ENCODE data around the gene STXBP6. TPM values are rescaled to one million over a fixed set of nuclear protein-coding genes. Genes with fewer than 3 reads are reported as not detected.

Gene STXBP6
- total RNA-seq, 2 donors from 2014 or later = 13.5 to 20.2 TPM

DNA sequence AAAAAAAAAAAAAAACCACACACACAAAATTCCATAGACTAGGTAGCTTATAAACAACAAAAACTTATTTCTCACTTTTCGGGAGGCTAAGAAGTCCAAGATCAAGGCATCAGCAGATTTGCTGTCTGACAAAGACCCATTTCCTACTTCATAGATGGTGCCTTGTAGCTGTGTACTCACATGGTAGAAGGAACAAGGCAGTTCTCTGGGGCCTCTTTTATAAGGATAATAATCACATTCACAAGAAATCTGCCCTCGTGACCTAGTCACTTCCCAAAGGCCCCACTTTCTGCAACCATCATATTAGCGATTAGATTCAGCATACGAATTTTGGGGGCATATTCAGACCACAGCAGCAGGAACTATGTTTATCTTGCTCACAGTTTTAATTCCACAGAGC, 54.9 kb downstream of the STXBP6 start:
- H3K27ac ChIP-seq = no peak overlapping the region
- peaks cover 0 to 7% of the 10 kb centered on the region in 2 donors for H3K4me1 ChIP-seq
- H3K4me3 ChIP-seq = no peak overlapping the region
- TF ChIP-seq, protein P1, sequence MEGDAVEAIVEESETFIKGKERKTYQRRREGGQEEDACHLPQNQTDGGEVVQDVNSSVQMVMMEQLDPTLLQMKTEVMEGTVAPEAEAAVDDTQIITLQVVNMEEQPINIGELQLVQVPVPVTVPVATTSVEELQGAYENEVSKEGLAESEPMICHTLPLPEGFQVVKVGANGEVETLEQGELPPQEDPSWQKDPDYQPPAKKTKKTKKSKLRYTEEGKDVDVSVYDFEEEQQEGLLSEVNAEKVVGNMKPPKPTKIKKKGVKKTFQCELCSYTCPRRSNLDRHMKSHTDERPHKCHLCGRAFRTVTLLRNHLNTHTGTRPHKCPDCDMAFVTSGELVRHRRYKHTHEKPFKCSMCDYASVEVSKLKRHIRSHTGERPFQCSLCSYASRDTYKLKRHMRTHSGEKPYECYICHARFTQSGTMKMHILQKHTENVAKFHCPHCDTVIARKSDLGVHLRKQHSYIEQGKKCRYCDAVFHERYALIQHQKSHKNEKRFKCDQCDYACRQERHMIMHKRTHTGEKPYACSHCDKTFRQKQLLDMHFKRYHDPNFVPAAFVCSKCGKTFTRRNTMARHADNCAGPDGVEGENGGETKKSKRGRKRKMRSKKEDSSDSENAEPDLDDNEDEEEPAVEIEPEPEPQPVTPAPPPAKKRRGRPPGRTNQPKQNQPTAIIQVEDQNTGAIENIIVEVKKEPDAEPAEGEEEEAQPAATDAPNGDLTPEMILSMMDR (IDR thresholded peaks at IDR 0.05) = no peak
- H3K9me3 ChIP-seq = no peaks in the 10 kb centered on the region
- H3K36me3 ChIP-seq = no peaks in the 10 kb centered on the region
- no peak for DNase-seq (ENCODE audit: low spot score)
- H3K27me3 ChIP-seq = no peaks in the 10 kb centered on the region

DNA sequence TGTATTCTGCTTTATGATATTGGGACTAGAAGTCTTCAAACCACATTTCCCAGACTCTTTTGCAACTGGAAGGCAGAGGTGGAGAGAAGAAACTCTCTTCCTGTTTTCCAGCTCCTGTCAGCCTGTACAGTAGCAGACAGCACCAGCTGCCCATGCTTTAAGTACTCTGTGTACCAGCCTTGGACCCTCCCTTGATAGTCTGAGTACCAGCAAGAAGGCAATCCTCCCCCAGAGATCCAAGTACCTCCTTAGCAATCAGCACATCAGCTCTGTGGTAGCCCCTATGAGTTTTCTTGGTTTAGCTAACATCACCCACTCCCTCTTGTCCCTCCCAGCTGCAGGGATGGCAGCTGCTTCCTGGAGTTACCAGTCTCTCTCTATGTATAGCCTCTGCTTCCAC, 56.3 kb downstream of the STXBP6 start:
- Histone ChIP-seq H3K4me3 (no peak overlapping the region), H3K27ac (no peak overlapping the region), H3K4me1 (peaks cover 0 to 7% of the 10 kb centered on the region in 2 donors), H3K9me3 (no peaks in the 10 kb centered on the region), H3K36me3 (no peaks in the 10 kb centered on the region), H3K27me3 (no peaks in the 10 kb centered on the region)
- DNase-seq (ENCODE audit: low spot score) = no peak
- TF ChIP-seq, protein P1 (IDR thresholded peaks at IDR 0.05) = no peak

DNA sequence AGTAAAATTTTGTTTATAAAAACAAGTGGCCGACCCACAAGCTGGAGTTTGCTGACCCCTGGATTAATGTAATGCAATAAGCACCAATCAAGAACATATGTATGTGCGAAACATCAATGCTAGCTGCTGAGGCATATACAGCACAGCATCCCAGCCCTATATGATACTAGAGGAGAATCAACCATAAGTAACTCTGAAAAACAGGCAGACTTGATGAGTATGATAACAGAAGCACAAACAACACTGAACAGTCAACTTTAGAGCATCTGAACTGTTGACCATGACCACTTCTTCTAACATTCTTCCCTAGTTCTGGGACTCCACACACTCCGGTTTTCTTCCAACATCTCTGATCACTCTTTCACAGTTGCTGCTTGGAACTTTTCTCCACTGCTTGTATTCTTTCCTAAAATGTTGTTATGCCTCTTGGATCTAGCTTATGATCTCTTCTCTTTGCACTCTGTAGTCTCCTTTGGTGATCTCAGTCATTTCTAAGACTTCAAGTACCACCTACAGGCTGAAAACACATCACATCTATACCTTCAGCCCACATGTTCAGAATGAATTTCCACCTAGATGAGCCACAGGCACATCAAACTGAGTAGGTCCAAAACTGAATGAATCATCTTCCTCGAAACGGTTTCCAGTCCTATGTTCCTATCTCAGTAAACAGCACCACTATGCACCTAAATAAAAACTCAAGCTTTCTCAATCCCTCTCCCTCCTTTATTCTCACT, 57.2 kb downstream of the STXBP6 start:
- TF ChIP-seq, protein P1 (IDR thresholded peaks at IDR 0.05) = no peak
- H3K4me1 ChIP-seq = peaks cover 0 to 7% of the 10 kb centered on the region in 2 donors
- no peaks in the 10 kb centered on the region for H3K9me3 ChIP-seq
- DNase-seq (ENCODE audit: low spot score) = no peak
- no peaks in the 10 kb centered on the region for H3K27me3 ChIP-seq
- no peaks in the 10 kb centered on the region for H3K36me3 ChIP-seq
- no peak overlapping the region for H3K27ac ChIP-seq
- H3K4me3 ChIP-seq = no peak overlapping the region

DNA sequence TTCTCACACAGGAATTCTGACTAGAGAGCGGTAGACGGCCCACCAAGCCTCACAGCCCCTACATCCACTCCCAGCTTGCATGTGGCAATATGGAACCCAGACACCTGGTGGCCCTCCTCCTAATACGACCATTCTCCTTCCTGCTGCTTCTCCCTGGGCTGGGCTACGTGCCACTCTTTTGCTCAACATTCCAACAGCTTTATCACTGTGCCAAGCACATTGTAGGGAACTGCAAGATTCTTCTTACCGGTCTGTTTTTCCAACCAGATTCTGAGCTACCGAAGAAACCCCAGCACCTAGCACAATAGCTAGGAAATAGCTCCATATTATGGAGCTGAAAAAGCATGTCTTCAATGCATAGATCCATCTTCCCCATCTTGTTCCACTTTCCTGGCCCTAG, 58.1 kb downstream of the STXBP6 start:
- Histone ChIP-seq H3K9me3 (no peaks in the 10 kb centered on the region), H3K4me3 (no peak overlapping the region), H3K27me3 (no peaks in the 10 kb centered on the region), H3K27ac (no peak overlapping the region), H3K36me3 (peaks cover 4% of the 10 kb centered on the region), H3K4me1 (peaks cover 0 to 7% of the 10 kb centered on the region in 2 donors)
- TF ChIP-seq, protein P1 (IDR thresholded peaks at IDR 0.05) = no peak
- DNase-seq (ENCODE audit: low spot score) = no peak

DNA sequence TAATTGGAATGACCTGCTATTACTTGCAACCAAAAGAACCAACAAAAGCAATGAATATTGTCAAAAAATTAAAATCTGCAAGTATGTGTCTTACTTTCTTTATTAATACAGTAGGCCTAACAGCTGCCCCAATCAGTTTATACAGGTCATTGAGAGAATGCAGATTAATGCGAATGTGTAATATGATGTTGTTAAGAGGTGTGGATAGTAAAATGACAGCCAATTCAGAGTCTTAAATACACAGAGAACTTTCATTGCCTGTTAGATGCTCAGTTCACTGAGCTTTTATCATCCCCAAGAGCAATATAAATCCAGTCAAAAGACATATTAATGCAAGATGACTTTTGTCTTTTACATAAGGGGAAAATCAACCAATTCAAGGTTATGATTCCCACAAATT, 58.7 kb downstream of the STXBP6 start:
- H3K27me3 ChIP-seq = no peaks in the 10 kb centered on the region
- H3K4me3 ChIP-seq = no peak overlapping the region
- no peak overlapping the region for H3K27ac ChIP-seq
- peaks cover 4% of the 10 kb centered on the region for H3K36me3 ChIP-seq
- TF ChIP-seq, protein P1 (IDR thresholded peaks at IDR 0.05) = no peak
- no peak for DNase-seq (ENCODE audit: low spot score)
- H3K9me3 ChIP-seq = no peaks in the 10 kb centered on the region
- H3K4me1 ChIP-seq = peaks cover 0 to 12% of the 10 kb centered on the region in 2 donors

DNA sequence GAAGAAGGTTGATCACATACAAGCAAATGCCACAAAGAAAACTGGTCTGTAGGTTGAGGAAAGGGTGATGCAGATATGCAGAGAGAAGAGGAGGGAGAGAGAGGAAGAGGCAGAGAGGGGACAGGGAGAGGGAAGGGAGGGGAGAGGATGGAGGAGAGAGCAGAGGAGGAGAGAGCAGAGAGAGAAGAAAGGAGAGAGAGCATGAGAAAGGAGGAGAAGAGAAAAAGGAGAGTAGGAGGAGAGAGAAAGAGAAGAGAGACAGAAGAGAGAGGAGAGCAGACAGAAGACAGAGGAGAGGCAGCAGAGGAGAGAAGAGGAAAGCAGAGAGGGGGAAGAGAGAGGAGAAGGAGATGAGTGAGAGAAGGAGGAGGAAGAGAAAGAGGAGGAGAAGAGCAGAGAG, 59.2 kb downstream of the STXBP6 start:
- H3K4me3 ChIP-seq = no peak overlapping the region
- H3K4me1 ChIP-seq = peaks cover 0 to 17% of the 10 kb centered on the region in 2 donors
- peaks cover 4% of the 10 kb centered on the region for H3K36me3 ChIP-seq
- no peaks in the 10 kb centered on the region for H3K9me3 ChIP-seq
- DNase-seq (ENCODE audit: low spot score) = no peak
- TF ChIP-seq, protein P1 (IDR thresholded peaks at IDR 0.05) = no peak
- no peaks in the 10 kb centered on the region for H3K27me3 ChIP-seq
- no peak overlapping the region for H3K27ac ChIP-seq

Data from right atrium auricular region (tissue), 2 donors.